Vagina (tissue), 2 donors: Measurements from ENCODE around the gene SEMA5B. TPM values are rescaled to one million over a fixed set of nuclear protein-coding genes. Genes with fewer than 3 reads are reported as not detected.

Experiments
- DNase-seq, 2 donors: peaks; one replicate each; pipeline ENCODE4 v3.0.0-alpha.2; 2017; ENCODE audit errors: extremely low spot score in 2 of 2
- H3K27ac ChIP-seq: fragments of 200-600 bp; sonication (generic); one replicate; pipeline ENCODE4 v1.5.1; 2019
- H3K27me3 ChIP-seq: fragments of 200-600 bp; sonication (generic); one replicate; pipeline ENCODE4 v1.5.1; 2019
- H3K36me3 ChIP-seq, 2 donors: fragments of 200-600 bp; sonication (generic); one replicate each; pipeline ENCODE4 v1.5.1; 2017 to 2019
- H3K4me1 ChIP-seq: fragments of 200-600 bp; sonication (generic); one replicate; pipeline ENCODE4 v1.5.1; 2019
- H3K4me3 ChIP-seq, 2 donors: fragments of 200-600 bp; sonication (generic); 1 replicate in 1 of 2; 2 replicates in 1 of 2; pipeline ENCODE4 v1.5.1; 2016 to 2019
- H3K9me3 ChIP-seq: fragments of 200-600 bp; sonication (generic); one replicate; pipeline ENCODE4 v1.5.1; 2019
- CTCF ChIP-seq, 3 experiments: fragments of 450-650 bp in 2 of 3; fragments of 200-600 bp in 1 of 3; sonication (generic) in 1 of 3; IDR thresholded peaks; one replicate each; pipeline ENCODE4 v1.5.1; 2017 to 2019; ENCODE audit warnings: antibody characterized with exemption in 3 of 3, mild to moderate bottlenecking in 2 of 3, moderate library complexity in 2 of 3
- POLR2A ChIP-seq, 2 donors: fragments of 450-650 bp; IDR thresholded peaks; one replicate each; pipeline ENCODE4 v1.6.1; 2017; ENCODE audit warnings: antibody characterized with exemption in 2 of 2, mild to moderate bottlenecking in 2 of 2, moderate library complexity in 2 of 2
- POLR2AphosphoS5 ChIP-seq, 2 donors: sonication (generic); formaldehyde crosslinking; IDR thresholded peaks; one replicate each; pipeline ENCODE4 v1.9.0; 2017; ENCODE audit warnings: antibody characterized with exemption in 2 of 2, mild to moderate bottlenecking in 2 of 2, low read depth in 1 of 2; ENCODE audit not compliant: insufficient read depth in 1 of 2
- intact Hi-C: fragments of 100-400 bp; cut with DNase I; formaldehyde crosslinking; loops from one replicate; pipeline ENCODE4 v1.15.1; 2023
- total RNA-seq: library from RNA; depleted of rRNA; stranded (reverse); fragments of >200 nt; gene quantifications from one replicate; pipeline ENCODE4 v1.2.3, GENCODE V29; 2016

SEMA5B gene
- total RNA-seq, 1 donor from 2014 or later: 0.25 TPM

- no peak for TF ChIP-seq POLR2A (IDR thresholded peaks at IDR 0.05)
- no peak for TF ChIP-seq CTCF (IDR thresholded peaks at IDR 0.05)
- TF ChIP-seq POLR2AphosphoS5 (IDR thresholded peaks at IDR 0.05; ENCODE audit: insufficient read depth in 1 of 2, low read depth in 1 of 2): no peak
- H3K4me3 ChIP-seq: no peak overlapping the region
- no peaks in the 10 kb centered on the region for H3K9me3 ChIP-seq
- no peaks in the 10 kb centered on the region for H3K27me3 ChIP-seq
- no peaks in the 10 kb centered on the region for H3K36me3 ChIP-seq
- H3K27ac ChIP-seq: no peak overlapping the region
- H3K4me1 ChIP-seq: no peaks in the 10 kb centered on the region
- intact Hi-C loops: no loop called here
- DNase-seq: peak in 1 of 2 donors; percentile 58
These were observed 124.4 kb downstream of the SEMA5B start for GRCh38 chr3:122903171-122903570.

GRCh38 chr3:122902326-122902725 lies 125.2 kb downstream of the SEMA5B start:
- H3K36me3 ChIP-seq: no peaks in the 10 kb centered on the region
- H3K27me3 ChIP-seq: no peaks in the 10 kb centered on the region
- H3K4me3 ChIP-seq: no peak overlapping the region
- no peaks in the 10 kb centered on the region for H3K9me3 ChIP-seq
- H3K27ac ChIP-seq: no peak overlapping the region
- intact Hi-C loops: no loop called here
- peak in 1 of 2 donors; percentile 13 for DNase-seq
- TF ChIP-seq POLR2A (IDR thresholded peaks at IDR 0.05) (no peak), POLR2AphosphoS5 (IDR thresholded peaks at IDR 0.05; ENCODE audit: insufficient read depth in 1 of 2, low read depth in 1 of 2) (no peak), CTCF (IDR thresholded peaks at IDR 0.05) (no peak)
- no peaks in the 10 kb centered on the region for H3K4me1 ChIP-seq

GRCh38 chr3:122898298-122898697 lies 129.3 kb downstream of the SEMA5B start:
- Histone ChIP-seq H3K9me3 (no peaks in the 10 kb centered on the region), H3K4me1 (no peaks in the 10 kb centered on the region), H3K4me3 (no peak overlapping the region), H3K27ac (no peak overlapping the region), H3K27me3 (no peaks in the 10 kb centered on the region), H3K36me3 (no peaks in the 10 kb centered on the region)
- no peak for TF ChIP-seq POLR2AphosphoS5 (IDR thresholded peaks at IDR 0.05; ENCODE audit: insufficient read depth in 1 of 2, low read depth in 1 of 2)
- no peak for TF ChIP-seq POLR2A (IDR thresholded peaks at IDR 0.05)
- no peak for TF ChIP-seq CTCF (IDR thresholded peaks at IDR 0.05)
- intact Hi-C loops: no loop called here
- no peak for DNase-seq

- intact Hi-C loops: no loop called here
- Histone ChIP-seq H3K4me3 (no peak overlapping the region), H3K9me3 (no peaks in the 10 kb centered on the region), H3K4me1 (peaks cover 17% of the 10 kb centered on the region), H3K27ac (no peak overlapping the region), H3K27me3 (no peaks in the 10 kb centered on the region), H3K36me3 (no peaks in the 10 kb centered on the region)
- TF ChIP-seq CTCF (IDR thresholded peaks at IDR 0.05) (no peak), POLR2A (IDR thresholded peaks at IDR 0.05) (no peak), POLR2AphosphoS5 (IDR thresholded peaks at IDR 0.05; ENCODE audit: insufficient read depth in 1 of 2, low read depth in 1 of 2) (no peak)
- DNase-seq: no peak
These were observed 133.6 kb downstream of the SEMA5B start for GRCh38 chr3:122893754-122894668.

- Histone ChIP-seq H3K9me3 (no peaks in the 10 kb centered on the region), H3K36me3 (no peaks in the 10 kb centered on the region), H3K4me3 (no peak overlapping the region), H3K27ac (no peak overlapping the region), H3K4me1 (peaks cover 17% of the 10 kb centered on the region), H3K27me3 (no peaks in the 10 kb centered on the region)
- TF ChIP-seq CTCF (IDR thresholded peaks at IDR 0.05): no peak
- TF ChIP-seq POLR2AphosphoS5 (IDR thresholded peaks at IDR 0.05; ENCODE audit: insufficient read depth in 1 of 2, low read depth in 1 of 2): no peak
- TF ChIP-seq POLR2A (IDR thresholded peaks at IDR 0.05): no peak
- no peak for DNase-seq
- intact Hi-C loops: no loop called here
These were observed 134.3 kb downstream of the SEMA5B start for GRCh38 chr3:122893282-122893681.
